ENCODE results near the gene MDFIC.
"Not testable (repeated sequence)": the region's sequence is repeated elsewhere in the genome, so short reads cannot be mapped to it uniquely, and the experiment has no call there.

DNA sequence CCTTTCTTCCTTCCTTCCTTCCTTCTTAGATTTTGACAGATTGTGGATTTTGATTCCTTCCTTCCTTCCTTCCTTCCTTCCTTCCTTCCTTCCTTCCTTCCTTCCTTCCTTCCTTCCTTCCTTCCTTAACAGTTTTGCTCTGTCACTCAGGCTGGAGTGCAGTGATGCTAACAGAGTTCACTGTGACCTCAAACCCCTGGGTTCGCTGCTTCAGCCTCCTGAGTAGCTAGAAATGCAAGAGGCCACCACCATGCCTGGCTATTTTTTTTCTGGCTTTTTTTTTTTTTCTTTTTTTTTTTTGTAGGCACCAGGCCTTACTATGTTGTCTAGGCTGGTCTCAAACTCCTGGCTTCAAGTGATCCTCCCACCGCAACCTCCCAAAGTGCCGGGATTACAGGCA, 32.8 kb upstream of the MDFIC start:
- TF ChIP-seq, protein P1, sequence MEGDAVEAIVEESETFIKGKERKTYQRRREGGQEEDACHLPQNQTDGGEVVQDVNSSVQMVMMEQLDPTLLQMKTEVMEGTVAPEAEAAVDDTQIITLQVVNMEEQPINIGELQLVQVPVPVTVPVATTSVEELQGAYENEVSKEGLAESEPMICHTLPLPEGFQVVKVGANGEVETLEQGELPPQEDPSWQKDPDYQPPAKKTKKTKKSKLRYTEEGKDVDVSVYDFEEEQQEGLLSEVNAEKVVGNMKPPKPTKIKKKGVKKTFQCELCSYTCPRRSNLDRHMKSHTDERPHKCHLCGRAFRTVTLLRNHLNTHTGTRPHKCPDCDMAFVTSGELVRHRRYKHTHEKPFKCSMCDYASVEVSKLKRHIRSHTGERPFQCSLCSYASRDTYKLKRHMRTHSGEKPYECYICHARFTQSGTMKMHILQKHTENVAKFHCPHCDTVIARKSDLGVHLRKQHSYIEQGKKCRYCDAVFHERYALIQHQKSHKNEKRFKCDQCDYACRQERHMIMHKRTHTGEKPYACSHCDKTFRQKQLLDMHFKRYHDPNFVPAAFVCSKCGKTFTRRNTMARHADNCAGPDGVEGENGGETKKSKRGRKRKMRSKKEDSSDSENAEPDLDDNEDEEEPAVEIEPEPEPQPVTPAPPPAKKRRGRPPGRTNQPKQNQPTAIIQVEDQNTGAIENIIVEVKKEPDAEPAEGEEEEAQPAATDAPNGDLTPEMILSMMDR (IDR thresholded peaks at IDR 0.05): not testable (repeated sequence)
- TF ChIP-seq, protein P2, sequence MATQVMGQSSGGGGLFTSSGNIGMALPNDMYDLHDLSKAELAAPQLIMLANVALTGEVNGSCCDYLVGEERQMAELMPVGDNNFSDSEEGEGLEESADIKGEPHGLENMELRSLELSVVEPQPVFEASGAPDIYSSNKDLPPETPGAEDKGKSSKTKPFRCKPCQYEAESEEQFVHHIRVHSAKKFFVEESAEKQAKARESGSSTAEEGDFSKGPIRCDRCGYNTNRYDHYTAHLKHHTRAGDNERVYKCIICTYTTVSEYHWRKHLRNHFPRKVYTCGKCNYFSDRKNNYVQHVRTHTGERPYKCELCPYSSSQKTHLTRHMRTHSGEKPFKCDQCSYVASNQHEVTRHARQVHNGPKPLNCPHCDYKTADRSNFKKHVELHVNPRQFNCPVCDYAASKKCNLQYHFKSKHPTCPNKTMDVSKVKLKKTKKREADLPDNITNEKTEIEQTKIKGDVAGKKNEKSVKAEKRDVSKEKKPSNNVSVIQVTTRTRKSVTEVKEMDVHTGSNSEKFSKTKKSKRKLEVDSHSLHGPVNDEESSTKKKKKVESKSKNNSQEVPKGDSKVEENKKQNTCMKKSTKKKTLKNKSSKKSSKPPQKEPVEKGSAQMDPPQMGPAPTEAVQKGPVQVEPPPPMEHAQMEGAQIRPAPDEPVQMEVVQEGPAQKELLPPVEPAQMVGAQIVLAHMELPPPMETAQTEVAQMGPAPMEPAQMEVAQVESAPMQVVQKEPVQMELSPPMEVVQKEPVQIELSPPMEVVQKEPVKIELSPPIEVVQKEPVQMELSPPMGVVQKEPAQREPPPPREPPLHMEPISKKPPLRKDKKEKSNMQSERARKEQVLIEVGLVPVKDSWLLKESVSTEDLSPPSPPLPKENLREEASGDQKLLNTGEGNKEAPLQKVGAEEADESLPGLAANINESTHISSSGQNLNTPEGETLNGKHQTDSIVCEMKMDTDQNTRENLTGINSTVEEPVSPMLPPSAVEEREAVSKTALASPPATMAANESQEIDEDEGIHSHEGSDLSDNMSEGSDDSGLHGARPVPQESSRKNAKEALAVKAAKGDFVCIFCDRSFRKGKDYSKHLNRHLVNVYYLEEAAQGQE (IDR thresholded peaks at IDR 0.05; ENCODE audit: insufficient read depth in 1 of 2, low read depth in 2 of 2, low read length in 1 of 2): not testable (repeated sequence)
